Osteoblast (primary cell): ENCODE results near the gene VTI1A. TPM values are rescaled to one million over a fixed set of nuclear protein-coding genes. Genes with fewer than 3 reads are reported as not detected.

Experiments
- DNase-seq: peaks from one replicate; pipeline ENCODE4 v3.0.0; 2011; ENCODE audit warnings: low spot score, mixed read lengths; ENCODE audit not compliant: insufficient read length; ENCODE audit errors: missing footprints
- H2AFZ ChIP-seq: 2 replicates; pipeline ENCODE4 v1.6.0; 2011; ENCODE audit warnings: mild to moderate bottlenecking, low read length
- H3K27ac ChIP-seq: 2 replicates; pipeline ENCODE4 v1.5.1; 2011; ENCODE audit warnings: mild to moderate bottlenecking, low read depth, low read length, moderate library complexity
- H3K27me3 ChIP-seq: 2 replicates; pipeline ENCODE4 v1.6.0; 2012; ENCODE audit warnings: mild to moderate bottlenecking, control low read depth, inconsistent platforms, low read length, moderate library complexity; ENCODE audit not compliant: insufficient read depth
- H3K36me3 ChIP-seq: 2 replicates; pipeline ENCODE4 v1.5.1; 2011; ENCODE audit warnings: mild to moderate bottlenecking, low read length, control low read depth, moderate library complexity; ENCODE audit not compliant: insufficient read depth
- H3K4me1 ChIP-seq: 2 replicates; pipeline ENCODE4 v1.5.1; 2011; ENCODE audit warnings: mild to moderate bottlenecking, low read length, control low read depth, moderate library complexity; ENCODE audit not compliant: insufficient read depth
- H3K4me2 ChIP-seq: 2 replicates; pipeline ENCODE4 v1.6.0; 2011; ENCODE audit warnings: mild to moderate bottlenecking, low read length; ENCODE audit not compliant: insufficient read depth
- H3K4me3 ChIP-seq: fragments of 200-600 bp; sonication (generic); 3 replicates; pipeline ENCODE4 v1.5.1; 2012; ENCODE audit warnings: mild to moderate bottlenecking, low read length, inconsistent platforms; ENCODE audit not compliant: insufficient read depth
- H3K79me2 ChIP-seq: 2 replicates; pipeline ENCODE4 v1.6.0; 2012; ENCODE audit warnings: mild to moderate bottlenecking, low read length, control low read depth, inconsistent platforms; ENCODE audit not compliant: insufficient read depth
- H3K9me3 ChIP-seq: 2 replicates; pipeline ENCODE4 v1.5.1; 2011; ENCODE audit warnings: low read depth, low read length, control low read depth
- H4K20me1 ChIP-seq: 2 replicates; pipeline ENCODE4 v1.6.0; 2012; ENCODE audit warnings: mild to moderate bottlenecking, low read length, control low read depth; ENCODE audit not compliant: insufficient read depth
- total RNA-seq: library from RNA; depleted of rRNA; stranded (reverse); fragments of >200 nt; gene quantifications from 2 replicates; pipeline ENCODE4 v1.2.3, GENCODE V29; 2012
- TF ChIP-seq, protein P1 (sequence below): IDR thresholded peaks from 2 replicates; pipeline ENCODE4 v1.5.1; 2011; ENCODE audit warnings: mild to moderate bottlenecking, low read depth, low read length, moderate library complexity; ENCODE audit errors: extremely low read depth

Gene VTI1A
- total RNA-seq, 1 donor: 34.7 TPM

DNA sequence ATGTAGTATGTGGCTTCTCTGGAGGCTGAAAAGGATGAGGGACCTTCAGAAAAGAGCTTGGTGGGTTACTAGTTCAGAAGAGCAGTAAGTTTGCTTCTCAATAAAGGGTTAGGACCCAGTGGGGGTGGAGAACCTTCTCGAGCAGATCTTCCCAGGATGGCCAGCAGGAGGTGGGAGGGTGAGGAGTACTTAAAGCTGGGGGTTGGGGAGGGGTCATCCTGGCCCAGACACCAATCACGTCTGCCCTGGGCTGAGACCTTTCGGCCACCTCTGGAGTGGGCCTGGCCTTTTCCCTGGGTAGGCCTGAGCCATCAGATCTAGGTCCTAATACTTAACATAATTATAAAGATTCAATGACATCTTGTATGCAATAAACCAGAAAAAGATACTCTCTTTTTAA lies 354.0 kb downstream of the VTI1A start:
- Histone ChIP-seq H3K36me3 (no peaks in the 10 kb centered on the region), H3K9me3 (no peaks in the 10 kb centered on the region), H3K27me3 (no peaks in the 10 kb centered on the region), H4K20me1 (peaks cover 2% of the 10 kb centered on the region), H3K4me2 (no peak overlapping the region), H3K27ac (no peak overlapping the region), H2AFZ (no peak overlapping the region), H3K4me1 (no peaks in the 10 kb centered on the region), H3K4me3 (no peak overlapping the region), H3K79me2 (no peaks in the 10 kb centered on the region)
- TF ChIP-seq, protein P1, sequence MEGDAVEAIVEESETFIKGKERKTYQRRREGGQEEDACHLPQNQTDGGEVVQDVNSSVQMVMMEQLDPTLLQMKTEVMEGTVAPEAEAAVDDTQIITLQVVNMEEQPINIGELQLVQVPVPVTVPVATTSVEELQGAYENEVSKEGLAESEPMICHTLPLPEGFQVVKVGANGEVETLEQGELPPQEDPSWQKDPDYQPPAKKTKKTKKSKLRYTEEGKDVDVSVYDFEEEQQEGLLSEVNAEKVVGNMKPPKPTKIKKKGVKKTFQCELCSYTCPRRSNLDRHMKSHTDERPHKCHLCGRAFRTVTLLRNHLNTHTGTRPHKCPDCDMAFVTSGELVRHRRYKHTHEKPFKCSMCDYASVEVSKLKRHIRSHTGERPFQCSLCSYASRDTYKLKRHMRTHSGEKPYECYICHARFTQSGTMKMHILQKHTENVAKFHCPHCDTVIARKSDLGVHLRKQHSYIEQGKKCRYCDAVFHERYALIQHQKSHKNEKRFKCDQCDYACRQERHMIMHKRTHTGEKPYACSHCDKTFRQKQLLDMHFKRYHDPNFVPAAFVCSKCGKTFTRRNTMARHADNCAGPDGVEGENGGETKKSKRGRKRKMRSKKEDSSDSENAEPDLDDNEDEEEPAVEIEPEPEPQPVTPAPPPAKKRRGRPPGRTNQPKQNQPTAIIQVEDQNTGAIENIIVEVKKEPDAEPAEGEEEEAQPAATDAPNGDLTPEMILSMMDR: no peak
- DNase-seq: no peak

GRCh38 chr10:112801748-112802147 lies 354.7 kb downstream of the VTI1A start:
- no peaks in the 10 kb centered on the region for H3K36me3 ChIP-seq
- H3K9me3 ChIP-seq: no peaks in the 10 kb centered on the region
- no peaks in the 10 kb centered on the region for H3K27me3 ChIP-seq

DNA sequence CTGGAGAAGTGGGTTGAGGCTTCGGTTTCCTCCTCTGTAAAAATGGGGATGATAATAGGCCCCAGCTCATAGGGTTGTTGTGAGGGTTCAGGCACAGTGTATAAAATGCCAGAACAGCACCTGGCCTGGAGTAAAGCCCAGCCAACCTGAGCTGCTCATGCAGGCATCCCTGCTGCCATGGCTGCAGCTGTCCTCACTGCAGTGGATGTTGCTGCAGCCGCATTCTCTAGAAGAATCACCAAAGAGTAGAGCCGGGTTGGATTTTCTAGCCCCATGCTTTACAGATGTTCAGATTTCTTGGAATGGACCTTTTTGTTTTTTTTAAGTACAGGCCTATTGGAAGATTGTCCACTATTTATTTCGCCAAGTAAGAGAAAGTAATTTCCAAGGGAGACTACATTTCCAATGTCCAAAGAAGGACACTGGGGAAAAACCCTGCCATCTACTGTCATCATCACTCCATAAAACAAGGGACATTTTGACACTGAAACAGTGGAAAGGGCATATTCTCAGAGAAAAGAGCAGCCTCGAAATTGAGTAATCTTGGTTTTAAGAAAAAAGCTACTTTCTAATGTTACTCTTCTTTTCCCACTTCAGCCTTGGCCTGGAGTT lies 355.5 kb downstream of the VTI1A start:
- Histone ChIP-seq H3K4me1 (no peaks in the 10 kb centered on the region), H3K27ac (no peak overlapping the region), H3K79me2 (no peaks in the 10 kb centered on the region), H3K36me3 (no peaks in the 10 kb centered on the region), H3K4me3 (no peak overlapping the region), H3K4me2 (no peak overlapping the region), H4K20me1 (peaks cover 2% of the 10 kb centered on the region), H2AFZ (no peak overlapping the region), H3K27me3 (no peaks in the 10 kb centered on the region), H3K9me3 (no peaks in the 10 kb centered on the region)
- TF ChIP-seq, protein P1: no peak
- no peak for DNase-seq

More at GRCh38 chr10:112801748-112802147, 354.7 kb downstream of the VTI1A start:
- no peak overlapping the region for H2AFZ ChIP-seq
- peaks cover 2% of the 10 kb centered on the region for H4K20me1 ChIP-seq
- no peak overlapping the region for H3K4me2 ChIP-seq
- H3K4me3 ChIP-seq: no peak overlapping the region
- TF ChIP-seq, protein P1: no peak
- H3K4me1 ChIP-seq: no peaks in the 10 kb centered on the region
- no peak overlapping the region for H3K27ac ChIP-seq
- no peak for DNase-seq
- no peaks in the 10 kb centered on the region for H3K79me2 ChIP-seq

GRCh38 chr10:112803961-112804401 lies 357.0 kb downstream of the VTI1A start:
- H3K4me1 ChIP-seq: no peaks in the 10 kb centered on the region
- TF ChIP-seq, protein P1: no peak

More at GRCh38 chr10:112803961-112804401, 357.0 kb downstream of the VTI1A start:
- Histone ChIP-seq H4K20me1 (no peaks in the 10 kb centered on the region), H3K4me3 (no peak overlapping the region), H3K27ac (no peak overlapping the region), H3K4me2 (no peak overlapping the region), H3K36me3 (no peaks in the 10 kb centered on the region), H3K27me3 (no peaks in the 10 kb centered on the region), H2AFZ (no peak overlapping the region), H3K79me2 (no peaks in the 10 kb centered on the region), H3K9me3 (no peaks in the 10 kb centered on the region)
- DNase-seq: no peak
